HCT116 (cell line): Measurements from ENCODE around the gene IL37. TPM values are rescaled to one million over a fixed set of nuclear protein-coding genes. Genes with fewer than 3 reads are reported as not detected.
A peak's percentile ranks its signal among the peaks of the same experiment; 100 is the strongest.

Experiments used
- ATAC-seq: fragments of 200-7000 bp; cut with Tn5 transposase; 2 replicates; pipeline ENCODE4 v1.9.1; 2020; ENCODE audit warnings: mild to moderate bottlenecking, moderate library complexity
- BruUV-seq: library from RNA; stranded (reverse); fragments of 400-500 nt; replicated peaks from 2 replicates; lab custom pipeline; 2021; lab: Mats Ljungman, UMichigan
- CTCF ChIA-PET: fragments of 300-600 bp; sonication (Branson Sonifier 250); formaldehyde crosslinking; loops from one replicate; lab custom pipeline; 2021; ENCODE audit warnings: antibody characterized with exemption; lab: Charles Lee
- POLR2A ChIA-PET: fragments of 300-600, 350-600 bp; sonication (Branson Sonifier 250); formaldehyde crosslinking; loops from one replicate; lab custom pipeline; 2021; ENCODE audit warnings: antibody characterized with exemption; lab: Charles Lee
- RAD21 ChIA-PET, 2 experiments: fragments of 300-600 bp; sonication (Branson Sonifier 250); formaldehyde crosslinking; loops; one replicate each; lab custom pipeline; 2023; ENCODE audit warnings: low total read pairs in 2 of 2; ENCODE audit not compliant: uncharacterized antibody in 2 of 2, unreplicated experiment in 2 of 2, low non-redundant PET in 1 of 2; lab: Charles Lee
- DNase-seq: peaks from one replicate; pipeline ENCODE4 v3.0.0-alpha.2; 2010; ENCODE audit warnings: low read depth, low spot score
- H2AFZ ChIP-seq: fragments of 200-600 bp; shearing (Covaris generic), sonication (generic); 2 replicates; pipeline ENCODE4 v1.6.1; 2017; ENCODE audit warnings: low read depth, mixed run types, mixed read lengths, antibody characterized with exemption, low read length; ENCODE audit not compliant: poor library complexity, severe bottlenecking
- H3K27ac ChIP-seq: 2 replicates; pipeline ENCODE4 v1.5.1; 2012; ENCODE audit warnings: low read depth, low read length
- H3K27me3 ChIP-seq: fragments of 200-600 bp; sonication (generic); 2 replicates; pipeline ENCODE4 v1.6.1; 2016; ENCODE audit warnings: mixed run types, low read length, mixed read lengths; ENCODE audit not compliant: insufficient read depth
- H3K36me3 ChIP-seq, 2 experiments: fragments of 200-500 bp in 1 of 2; fragments of 200-600 bp in 1 of 2; sonication (Bioruptor generic) in 1 of 2; sonication (generic) in 1 of 2; 2 replicates each; pipeline versions ENCODE4 v1.5.1 to v1.6.1; 2014 to 2016; ENCODE audit warnings: low read length in 2 of 2, inconsistent platforms in 1 of 2, mixed read lengths in 1 of 2, mixed run types in 1 of 2; ENCODE audit not compliant: insufficient read depth in 2 of 2, control insufficient read depth in 1 of 2
- H3K4me1 ChIP-seq, 2 experiments: fragments of 200-600 bp in 1 of 2; sonication (generic) in 1 of 2; 2 replicates each; pipeline versions ENCODE4 v1.5.1 to v1.6.1; 2012 to 2017; ENCODE audit warnings: low read length in 2 of 2, inconsistent platforms in 1 of 2, mild to moderate bottlenecking in 1 of 2, mixed read lengths in 1 of 2, mixed run types in 1 of 2, moderate library complexity in 1 of 2; ENCODE audit not compliant: insufficient read depth in 2 of 2, control insufficient read depth in 1 of 2
- H3K4me2 ChIP-seq: fragments of 200-600 bp; sonication (generic); 2 replicates; pipeline ENCODE4 v1.6.1; 2017; ENCODE audit warnings: mixed run types, low read length, mixed read lengths
- H3K4me3 ChIP-seq, 2 experiments: fragments of 200-600 bp in 1 of 2; sonication (generic) in 1 of 2; replicated peaks in 1 of 2; 2 replicates each; pipeline ENCODE4 v1.5.1; 2011 to 2016; ENCODE audit warnings: low read length in 2 of 2, control low read depth in 1 of 2, low read depth in 1 of 2, mild to moderate bottlenecking in 1 of 2, mixed read lengths in 1 of 2, mixed run types in 1 of 2
- H3K79me2 ChIP-seq: fragments of 200-600 bp; sonication (generic); 2 replicates; pipeline ENCODE4 v1.6.1; 2017; ENCODE audit warnings: mild to moderate bottlenecking, mixed run types, low read length, moderate library complexity, mixed read lengths; ENCODE audit not compliant: insufficient read depth
- H3K9ac ChIP-seq: fragments of 200-600 bp; sonication (generic); 2 replicates; pipeline ENCODE4 v1.6.1; 2016; ENCODE audit warnings: low read length, mixed read lengths
- H3K9me2 ChIP-seq: fragments of 200-600 bp; sonication (generic), shearing (Covaris generic); 2 replicates; pipeline ENCODE4 v1.6.1; 2017; ENCODE audit warnings: mixed run types, mild to moderate bottlenecking, moderate library complexity; ENCODE audit not compliant: insufficient read depth
- H3K9me3 ChIP-seq, 2 experiments: fragments of 200-500 bp in 1 of 2; fragments of 200-600 bp in 1 of 2; sonication (Bioruptor generic) in 1 of 2; sonication (generic) in 1 of 2; 2 replicates each; pipeline ENCODE4 v1.6.1; 2014 to 2017; ENCODE audit warnings: low read length in 2 of 2, mixed read lengths in 2 of 2, inconsistent platforms in 1 of 2, low read depth in 1 of 2, mild to moderate bottlenecking in 1 of 2, mixed run types in 1 of 2, moderate library complexity in 1 of 2; ENCODE audit not compliant: control insufficient read depth in 1 of 2, insufficient read depth in 1 of 2
- H4K20me1 ChIP-seq: fragments of 200-600 bp; sonication (generic), shearing (Covaris generic); 2 replicates; pipeline ENCODE4 v1.6.1; 2017; ENCODE audit warnings: mixed run types, mild to moderate bottlenecking, moderate library complexity; ENCODE audit not compliant: insufficient read depth
- CEBPB ChIP-seq: IDR thresholded peaks from 2 replicates; pipeline ENCODE4 v1.6.1; 2012; ENCODE audit warnings: low read depth
- CTCF ChIP-seq, 3 experiments: fragments of 200-600 bp in 1 of 3; sonication (generic) in 1 of 3; IDR thresholded peaks in 2 of 3; conservative IDR thresholded peaks in 1 of 3; 2 replicates each; pipeline ENCODE4 v1.5.1; 2012 to 2017; ENCODE audit warnings: low read depth in 2 of 3, low read length in 2 of 3, antibody characterized with exemption in 1 of 3, borderline replicate concordance in 1 of 3, control low read depth in 1 of 3, mild to moderate bottlenecking in 1 of 3, mixed read lengths in 1 of 3, mixed run types in 1 of 3, moderate library complexity in 1 of 3; ENCODE audit not compliant: insufficient read depth in 1 of 3
- EGR1 ChIP-seq: IDR thresholded peaks from 2 replicates; pipeline ENCODE4 v1.6.1; 2012; ENCODE audit warnings: low read depth
- ELF1 ChIP-seq: IDR thresholded peaks from 2 replicates; pipeline ENCODE4 v1.6.1; 2012; ENCODE audit warnings: low read depth, borderline replicate concordance
- FOSL1 ChIP-seq: IDR thresholded peaks from 2 replicates; pipeline ENCODE4 v1.6.1; 2012; ENCODE audit warnings: low read depth
- JUND ChIP-seq: IDR thresholded peaks from 2 replicates; pipeline ENCODE4 v1.6.1; 2012
- POLR2A ChIP-seq: IDR thresholded peaks from 2 replicates; pipeline ENCODE4 v1.7.0; 2011; ENCODE audit warnings: borderline replicate concordance; ENCODE audit not compliant: insufficient read depth, insufficient read length; ENCODE audit errors: extremely low read depth
- SP1 ChIP-seq: IDR thresholded peaks from 2 replicates; pipeline ENCODE4 v1.6.1; 2012; ENCODE audit warnings: low read depth
- TCF7L2 ChIP-seq: IDR thresholded peaks from 2 replicates; pipeline ENCODE4 v1.7.0; 2011; ENCODE audit warnings: borderline replicate concordance, inconsistent platforms; ENCODE audit not compliant: insufficient read depth, insufficient read length; ENCODE audit errors: extremely low read depth
- YY1 ChIP-seq: IDR thresholded peaks from 2 replicates; pipeline ENCODE4 v1.6.1; 2011; ENCODE audit warnings: low read length, low read depth, moderate library complexity, mild to moderate bottlenecking; ENCODE audit not compliant: insufficient replicate concordance; ENCODE audit errors: extremely low read depth
- ZFX ChIP-seq: fragments of 450-650 bp; IDR thresholded peaks from 2 replicates; pipeline ENCODE4 v1.6.1; 2017
- intact Hi-C: fragments of 100-400 bp; cut with micrococcal nuclease; formaldehyde crosslinking; loops from 2 replicates; pipeline ENCODE4 v1.10.0; 2022
- total RNA-seq: library from RNA; stranded (reverse); gene quantifications from one replicate; pipeline ENCODE4 v1.2.1, GENCODE V29; 2021; ENCODE audit not compliant: unreplicated experiment
- TF ChIP-seq, protein P1 (sequence below): IDR thresholded peaks from 2 replicates; pipeline ENCODE4 v1.6.1; 2012; ENCODE audit warnings: low read depth
- TF ChIP-seq, protein P2 (sequence below): IDR thresholded peaks from 2 replicates; pipeline ENCODE4 v1.6.1; 2012

Gene IL37
- total RNA-seq, 1 experiment from 2014 or later = not detected

DNA sequence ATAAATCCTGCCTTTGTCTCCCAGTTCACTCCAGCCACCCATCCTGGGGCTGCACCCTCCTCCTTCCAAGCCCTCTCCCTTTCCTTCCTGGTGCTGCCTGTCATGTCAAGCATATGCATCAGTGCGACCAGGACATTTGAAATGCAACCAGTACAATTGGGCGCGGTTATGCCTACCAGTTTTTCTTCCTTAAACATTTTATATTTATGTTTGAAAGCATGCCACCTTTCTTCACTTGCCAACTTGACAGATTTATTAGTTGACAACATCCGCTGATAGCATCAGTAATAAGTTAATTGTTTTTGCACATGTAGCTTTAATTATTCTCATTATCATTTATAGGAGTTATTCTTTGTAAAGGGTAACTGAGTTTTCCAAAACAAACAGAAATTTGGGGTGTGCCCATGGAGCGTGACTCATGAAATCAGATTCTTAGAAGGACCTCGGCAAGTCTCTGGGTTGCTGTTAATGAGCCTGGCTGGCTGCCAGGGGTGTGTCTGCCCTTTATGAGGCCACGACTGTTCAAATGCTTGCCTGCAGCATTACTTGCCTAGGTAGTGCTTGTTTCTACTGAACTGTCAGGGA, 41.6 kb upstream of the IL37 start (continued):
- TF ChIP-seq, protein P1, sequence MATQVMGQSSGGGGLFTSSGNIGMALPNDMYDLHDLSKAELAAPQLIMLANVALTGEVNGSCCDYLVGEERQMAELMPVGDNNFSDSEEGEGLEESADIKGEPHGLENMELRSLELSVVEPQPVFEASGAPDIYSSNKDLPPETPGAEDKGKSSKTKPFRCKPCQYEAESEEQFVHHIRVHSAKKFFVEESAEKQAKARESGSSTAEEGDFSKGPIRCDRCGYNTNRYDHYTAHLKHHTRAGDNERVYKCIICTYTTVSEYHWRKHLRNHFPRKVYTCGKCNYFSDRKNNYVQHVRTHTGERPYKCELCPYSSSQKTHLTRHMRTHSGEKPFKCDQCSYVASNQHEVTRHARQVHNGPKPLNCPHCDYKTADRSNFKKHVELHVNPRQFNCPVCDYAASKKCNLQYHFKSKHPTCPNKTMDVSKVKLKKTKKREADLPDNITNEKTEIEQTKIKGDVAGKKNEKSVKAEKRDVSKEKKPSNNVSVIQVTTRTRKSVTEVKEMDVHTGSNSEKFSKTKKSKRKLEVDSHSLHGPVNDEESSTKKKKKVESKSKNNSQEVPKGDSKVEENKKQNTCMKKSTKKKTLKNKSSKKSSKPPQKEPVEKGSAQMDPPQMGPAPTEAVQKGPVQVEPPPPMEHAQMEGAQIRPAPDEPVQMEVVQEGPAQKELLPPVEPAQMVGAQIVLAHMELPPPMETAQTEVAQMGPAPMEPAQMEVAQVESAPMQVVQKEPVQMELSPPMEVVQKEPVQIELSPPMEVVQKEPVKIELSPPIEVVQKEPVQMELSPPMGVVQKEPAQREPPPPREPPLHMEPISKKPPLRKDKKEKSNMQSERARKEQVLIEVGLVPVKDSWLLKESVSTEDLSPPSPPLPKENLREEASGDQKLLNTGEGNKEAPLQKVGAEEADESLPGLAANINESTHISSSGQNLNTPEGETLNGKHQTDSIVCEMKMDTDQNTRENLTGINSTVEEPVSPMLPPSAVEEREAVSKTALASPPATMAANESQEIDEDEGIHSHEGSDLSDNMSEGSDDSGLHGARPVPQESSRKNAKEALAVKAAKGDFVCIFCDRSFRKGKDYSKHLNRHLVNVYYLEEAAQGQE = no peak
- TF ChIP-seq FOSL1 (peak; percentile 71), ZFX (no peak), JUND (peak; percentile 69), SP1 (peak; percentile 67)

DNA sequence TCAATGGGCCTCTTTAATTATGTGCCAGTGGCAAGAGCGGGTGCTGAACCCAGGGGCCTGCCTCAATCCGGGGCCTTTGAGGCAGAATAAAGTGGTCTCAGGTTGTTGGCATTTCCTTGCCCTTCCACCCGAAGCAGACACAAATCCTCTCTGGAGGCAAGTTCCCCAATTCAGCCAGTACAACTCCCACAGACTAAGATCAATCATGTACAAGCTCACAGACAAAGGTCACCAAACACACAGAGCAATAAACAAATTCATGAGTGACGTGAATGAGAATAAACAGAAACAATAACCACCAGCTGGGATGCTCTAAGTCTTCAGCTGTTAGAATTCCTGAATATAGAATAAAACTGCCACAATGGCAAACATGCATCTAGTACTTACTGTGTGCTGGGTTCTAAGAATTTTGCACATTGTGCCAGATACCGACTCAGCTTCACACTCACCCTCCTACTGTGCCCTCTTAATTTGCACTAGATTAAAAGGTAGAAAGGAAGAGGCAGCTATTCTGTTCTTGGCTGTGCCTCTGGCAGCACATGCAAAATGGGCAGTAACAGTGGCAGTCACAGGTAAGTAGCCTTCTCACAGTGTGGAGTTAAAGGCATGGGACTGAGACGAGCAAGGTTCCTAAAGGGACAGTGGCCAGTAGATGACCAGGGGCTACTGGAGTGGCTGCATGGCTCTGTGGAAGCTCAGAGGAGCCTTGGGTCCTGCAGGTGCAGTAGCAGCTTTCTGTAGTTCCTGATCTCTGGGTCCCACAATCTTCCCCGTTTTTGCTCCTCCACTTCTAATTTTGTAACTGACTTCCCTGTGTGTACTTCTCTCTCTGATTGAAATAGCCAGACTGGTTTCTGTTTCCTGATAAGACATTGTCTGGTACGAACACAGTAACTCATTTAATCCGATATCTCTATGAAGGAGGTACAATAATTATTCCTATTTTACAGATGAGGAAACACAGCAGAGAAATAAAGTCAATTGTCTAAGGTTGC, 39.8 kb upstream of the IL37 start:
- no peak overlapping the region for H3K4me3 ChIP-seq
- H2AFZ ChIP-seq = no peak overlapping the region
- RAD21 ChIA-PET = no interaction called here
- no peaks in the 10 kb centered on the region for H4K20me1 ChIP-seq
- H3K9me2 ChIP-seq = no peaks in the 10 kb centered on the region
- no peak for ATAC-seq
- no peaks in the 10 kb centered on the region for H3K36me3 ChIP-seq
- H3K4me2 ChIP-seq = no peak overlapping the region
- CTCF ChIA-PET = no interaction called here
- H3K27me3 ChIP-seq = no peaks in the 10 kb centered on the region; the same call in 1 of the 2 replicates
- no peaks in the 10 kb centered on the region for H3K9me3 ChIP-seq
- no peak overlapping the region for H3K27ac ChIP-seq
- POLR2A ChIA-PET = no interaction called here
- intact Hi-C loops = no loop called here
- no peaks in the 10 kb centered on the region for H3K79me2 ChIP-seq
- no TSS peak for BruUV-seq
- no peak for DNase-seq
- peaks cover 28 to 37% of the 10 kb centered on the region in 2 experiments for H3K4me1 ChIP-seq
- no peak overlapping the region for H3K9ac ChIP-seq
- TF ChIP-seq, protein P1 = no peak
- TF ChIP-seq YY1 (no peak), CEBPB (no peak), TCF7L2 (no peak), POLR2A (no peak), ELF1 (no peak), CTCF (IDR thresholded peaks at IDR 0.05 in 2 of 3, conservative IDR thresholded peaks at IDR 0.05 in 1 of 3; ENCODE audit: borderline replicate concordance in 1 of 3, insufficient read depth in 1 of 3, low read depth in 2 of 3, low read length in 2 of 3) (no peak), EGR1 (no peak)
- TF ChIP-seq, protein P2, sequence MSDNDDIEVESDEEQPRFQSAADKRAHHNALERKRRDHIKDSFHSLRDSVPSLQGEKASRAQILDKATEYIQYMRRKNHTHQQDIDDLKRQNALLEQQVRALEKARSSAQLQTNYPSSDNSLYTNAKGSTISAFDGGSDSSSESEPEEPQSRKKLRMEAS = no peak
